C4-2B (cell line): ENCODE results near the gene MBNL1.

ENCODE experiments used
- ZFX ChIP-seq: fragments of 450-650 bp; IDR thresholded peaks from 2 replicates; pipeline ENCODE4 v1.6.1; 2017
- TF ChIP-seq, protein P1 (sequence below): fragments of 450-650 bp; conservative IDR thresholded peaks from 2 replicates; pipeline ENCODE4 v1.5.1; 2017; ENCODE audit warnings: mild to moderate bottlenecking

DNA sequence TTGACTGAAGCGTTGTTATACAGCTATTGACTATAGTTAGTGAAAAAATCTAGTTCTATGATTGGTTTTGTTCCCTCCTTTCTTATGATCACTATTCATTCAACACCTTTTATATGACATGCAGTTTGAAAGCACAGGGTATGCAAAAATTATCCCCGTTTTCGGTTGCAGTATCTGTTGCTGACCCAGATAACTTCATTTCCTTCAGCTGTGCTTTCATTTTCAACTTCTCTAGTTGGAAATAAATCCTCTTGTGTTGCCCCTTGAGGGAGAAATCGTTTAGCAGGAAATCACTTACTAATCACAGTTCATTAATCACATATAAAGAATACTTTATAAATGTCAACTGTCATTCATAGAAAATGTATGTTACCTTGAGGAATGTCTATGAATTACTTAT lies 55.1 kb downstream of the MBNL1 start:
- TF ChIP-seq, protein P1, sequence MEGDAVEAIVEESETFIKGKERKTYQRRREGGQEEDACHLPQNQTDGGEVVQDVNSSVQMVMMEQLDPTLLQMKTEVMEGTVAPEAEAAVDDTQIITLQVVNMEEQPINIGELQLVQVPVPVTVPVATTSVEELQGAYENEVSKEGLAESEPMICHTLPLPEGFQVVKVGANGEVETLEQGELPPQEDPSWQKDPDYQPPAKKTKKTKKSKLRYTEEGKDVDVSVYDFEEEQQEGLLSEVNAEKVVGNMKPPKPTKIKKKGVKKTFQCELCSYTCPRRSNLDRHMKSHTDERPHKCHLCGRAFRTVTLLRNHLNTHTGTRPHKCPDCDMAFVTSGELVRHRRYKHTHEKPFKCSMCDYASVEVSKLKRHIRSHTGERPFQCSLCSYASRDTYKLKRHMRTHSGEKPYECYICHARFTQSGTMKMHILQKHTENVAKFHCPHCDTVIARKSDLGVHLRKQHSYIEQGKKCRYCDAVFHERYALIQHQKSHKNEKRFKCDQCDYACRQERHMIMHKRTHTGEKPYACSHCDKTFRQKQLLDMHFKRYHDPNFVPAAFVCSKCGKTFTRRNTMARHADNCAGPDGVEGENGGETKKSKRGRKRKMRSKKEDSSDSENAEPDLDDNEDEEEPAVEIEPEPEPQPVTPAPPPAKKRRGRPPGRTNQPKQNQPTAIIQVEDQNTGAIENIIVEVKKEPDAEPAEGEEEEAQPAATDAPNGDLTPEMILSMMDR: no peak
- TF ChIP-seq ZFX: no peak
